A673 (cell line): ENCODE results near the gene CPLX3. TPM values are rescaled to one million over a fixed set of nuclear protein-coding genes. Genes with fewer than 3 reads are reported as not detected.

ENCODE experiments used
- BruUV-seq: library from RNA; stranded (reverse); fragments of 400-500 nt; replicated peaks from 2 replicates; lab custom pipeline; 2021; lab: Mats Ljungman, UMichigan
- CTCF ChIA-PET: fragments of 300-600 bp; sonication (Branson Sonifier 250); formaldehyde crosslinking; loops from one replicate; lab custom pipeline; 2022; ENCODE audit warnings: antibody characterized with exemption; lab: Charles Lee
- POLR2A ChIA-PET: fragments of 300-600 bp; sonication (Branson Sonifier 250); formaldehyde crosslinking; loops from one replicate; lab custom pipeline; 2022; ENCODE audit warnings: antibody characterized with exemption; ENCODE audit not compliant: low non-redundant PET; lab: Charles Lee
- DNase-seq: peaks from one replicate; pipeline ENCODE4 v3.0.0-alpha.2; 2015; ENCODE audit warnings: low spot score
- H3K27ac ChIP-seq: fragments of 200-600 bp; sonication (generic); 2 replicates; pipeline ENCODE4 v1.5.1; 2016; ENCODE audit warnings: mixed run types, low read depth, mild to moderate bottlenecking, mixed read lengths, antibody characterized with exemption, low read length; ENCODE audit not compliant: poor library complexity, severe bottlenecking
- H3K27me3 ChIP-seq: fragments of 200-600 bp; sonication (generic); replicated peaks from 2 replicates; pipeline ENCODE4 v1.6.1; 2017; ENCODE audit warnings: mixed run types, low read depth, mild to moderate bottlenecking, mixed read lengths, antibody characterized with exemption, low read length; ENCODE audit not compliant: insufficient read depth, poor library complexity
- H3K36me3 ChIP-seq: fragments of 200-600 bp; sonication (generic); 2 replicates; pipeline ENCODE4 v1.6.1; 2016; ENCODE audit warnings: mixed run types, mild to moderate bottlenecking, mixed read lengths, antibody characterized with exemption, low read length; ENCODE audit not compliant: insufficient read depth, poor library complexity, severe bottlenecking
- H3K4me1 ChIP-seq: fragments of 200-600 bp; sonication (generic); 2 replicates; pipeline ENCODE4 v1.6.1; 2017; ENCODE audit warnings: mixed run types, mild to moderate bottlenecking, mixed read lengths, antibody characterized with exemption, low read length; ENCODE audit not compliant: insufficient read depth, poor library complexity, severe bottlenecking
- H3K4me3 ChIP-seq: fragments of 200-600 bp; sonication (generic); 2 replicates; pipeline ENCODE4 v1.5.1; 2016; ENCODE audit warnings: low read depth, mixed run types, mild to moderate bottlenecking, mixed read lengths, low read length; ENCODE audit not compliant: poor library complexity, severe bottlenecking
- H3K9me3 ChIP-seq: fragments of 200-600 bp; sonication (generic); 2 replicates; pipeline ENCODE4 v1.6.1; 2016; ENCODE audit warnings: mixed run types, low read depth, mild to moderate bottlenecking, mixed read lengths, antibody characterized with exemption, low read length; ENCODE audit not compliant: poor library complexity, severe bottlenecking
- EZH2 ChIP-seq: fragments of 200-600 bp; sonication (generic); IDR thresholded peaks from 2 replicates; pipeline ENCODE4 v1.6.1; 2017; ENCODE audit warnings: borderline replicate concordance, low read depth, mild to moderate bottlenecking, mixed read lengths, antibody characterized with exemption, low read length; ENCODE audit not compliant: poor library complexity, severe bottlenecking
- intact Hi-C: fragments of 100-400 bp; cut with micrococcal nuclease; formaldehyde crosslinking; loops from one replicate; pipeline ENCODE4 v1.10.0; 2022; ENCODE audit not compliant: unreplicated experiment
- total RNA-seq: library from RNA; stranded (reverse); gene quantifications from 2 replicates; pipeline ENCODE4 v1.2.3, GENCODE V29; 2021
- TF ChIP-seq, protein P1 (sequence below): fragments of 300-800, 200-600 bp; sonication (generic); conservative IDR thresholded peaks from 2 replicates; pipeline ENCODE4 v1.5.1; 2017; ENCODE audit warnings: low read depth, mild to moderate bottlenecking, antibody characterized with exemption, low read length, moderate library complexity, mixed read lengths

The CPLX3 gene
- total RNA-seq, 1 experiment from 2014 or later, result 0.17 TPM

DNA sequence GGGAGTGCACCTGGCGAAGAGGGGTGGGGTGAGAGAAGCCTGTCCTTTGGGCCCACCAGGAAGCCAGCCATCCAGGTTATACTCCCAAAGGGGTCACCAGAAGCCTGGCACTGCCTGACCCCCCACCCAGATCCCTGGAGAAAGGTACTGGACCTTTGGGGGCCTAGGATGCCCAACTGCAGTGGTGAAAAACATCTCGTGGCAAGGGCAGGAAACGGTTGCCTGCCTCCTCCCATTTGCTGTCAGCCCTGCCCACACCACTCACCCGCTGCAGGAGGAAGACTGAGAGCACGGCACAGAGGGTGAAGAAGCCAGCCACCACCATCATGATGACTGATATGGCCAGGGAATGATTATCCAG, 18.8 kb downstream of the CPLX3 start:
- intact Hi-C loops, result no loop called here
- CTCF ChIA-PET, result no interaction called here

DNA sequence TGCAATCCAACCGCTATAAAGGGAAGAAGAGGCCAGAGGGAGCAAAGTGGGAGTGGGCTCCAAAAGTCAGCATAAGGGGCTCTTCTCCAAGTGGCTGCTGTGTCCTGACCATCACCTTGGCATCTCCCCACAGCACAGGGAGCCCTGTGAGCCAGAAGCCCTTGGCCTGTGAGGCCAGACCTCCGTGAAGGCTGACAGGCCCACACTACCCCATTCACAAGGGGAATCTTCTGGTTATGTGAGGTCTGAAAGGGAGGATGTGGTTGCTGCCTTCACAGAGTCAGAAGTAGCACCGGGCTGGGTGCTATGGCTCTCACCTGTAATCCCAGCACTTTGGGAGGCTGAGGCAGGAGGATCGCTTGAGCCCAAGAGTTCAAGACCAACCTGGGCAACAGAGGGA, 19.2 kb downstream of the CPLX3 start:
- no peaks in the 10 kb centered on the region for H3K27me3 ChIP-seq
- peaks cover 8% of the 10 kb centered on the region for H3K4me1 ChIP-seq
- intact Hi-C loops, result no loop called here
- TF ChIP-seq, protein P1, sequence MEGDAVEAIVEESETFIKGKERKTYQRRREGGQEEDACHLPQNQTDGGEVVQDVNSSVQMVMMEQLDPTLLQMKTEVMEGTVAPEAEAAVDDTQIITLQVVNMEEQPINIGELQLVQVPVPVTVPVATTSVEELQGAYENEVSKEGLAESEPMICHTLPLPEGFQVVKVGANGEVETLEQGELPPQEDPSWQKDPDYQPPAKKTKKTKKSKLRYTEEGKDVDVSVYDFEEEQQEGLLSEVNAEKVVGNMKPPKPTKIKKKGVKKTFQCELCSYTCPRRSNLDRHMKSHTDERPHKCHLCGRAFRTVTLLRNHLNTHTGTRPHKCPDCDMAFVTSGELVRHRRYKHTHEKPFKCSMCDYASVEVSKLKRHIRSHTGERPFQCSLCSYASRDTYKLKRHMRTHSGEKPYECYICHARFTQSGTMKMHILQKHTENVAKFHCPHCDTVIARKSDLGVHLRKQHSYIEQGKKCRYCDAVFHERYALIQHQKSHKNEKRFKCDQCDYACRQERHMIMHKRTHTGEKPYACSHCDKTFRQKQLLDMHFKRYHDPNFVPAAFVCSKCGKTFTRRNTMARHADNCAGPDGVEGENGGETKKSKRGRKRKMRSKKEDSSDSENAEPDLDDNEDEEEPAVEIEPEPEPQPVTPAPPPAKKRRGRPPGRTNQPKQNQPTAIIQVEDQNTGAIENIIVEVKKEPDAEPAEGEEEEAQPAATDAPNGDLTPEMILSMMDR, result no peak
- no peak for TF ChIP-seq EZH2
- no peaks in the 10 kb centered on the region for H3K9me3 ChIP-seq
- ChIA-PET CTCF (no interaction called here), POLR2A (no interaction called here)
- no peak overlapping the region for H3K27ac ChIP-seq
- H3K4me3 ChIP-seq, result no peak overlapping the region
- BruUV-seq, result no TSS peak
- H3K36me3 ChIP-seq, result peaks cover 13% of the 10 kb centered on the region
- DNase-seq, result no peak

More for the DNA sequence above, 18.8 kb downstream of the CPLX3 start:
- Histone ChIP-seq H3K27ac (no peak overlapping the region), H3K4me3 (no peak overlapping the region), H3K9me3 (no peaks in the 10 kb centered on the region), H3K36me3 (peaks cover 14% of the 10 kb centered on the region), H3K4me1 (peaks cover 8% of the 10 kb centered on the region), H3K27me3 (no peaks in the 10 kb centered on the region)
- BruUV-seq, result no TSS peak
- no peak for DNase-seq
- TF ChIP-seq, protein P1, result no peak
- no peak for TF ChIP-seq EZH2
- POLR2A ChIA-PET, result no interaction called here

DNA sequence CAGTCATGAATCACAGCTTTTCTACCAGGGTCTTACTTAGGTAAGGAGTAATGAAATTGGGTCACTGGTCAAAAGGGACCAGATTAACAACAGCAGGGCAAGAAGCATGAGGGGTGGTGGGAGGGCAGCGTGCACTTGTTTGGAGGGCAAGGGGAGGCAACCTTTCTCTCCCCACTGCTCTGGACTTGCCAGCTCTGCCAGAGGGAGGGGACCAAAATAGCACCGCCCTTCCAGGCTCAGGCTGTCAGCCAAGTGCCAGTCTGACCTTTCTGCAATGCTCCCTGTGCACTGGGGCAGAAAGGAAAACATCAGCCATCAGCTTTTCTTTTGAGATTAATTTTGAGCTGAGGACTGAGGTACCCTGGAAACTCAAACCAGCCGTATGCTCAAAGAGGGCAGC, 21.0 kb downstream of the CPLX3 start:
- POLR2A ChIA-PET, result no interaction called here
- TF ChIP-seq EZH2, result no peak
- TF ChIP-seq, protein P1, result no peak

More for the DNA sequence above, 21.0 kb downstream of the CPLX3 start:
- Histone ChIP-seq H3K27me3 (no peaks in the 10 kb centered on the region), H3K4me3 (no peak overlapping the region), H3K9me3 (no peaks in the 10 kb centered on the region), H3K4me1 (peaks cover 8% of the 10 kb centered on the region), H3K27ac (no peak overlapping the region), H3K36me3 (peaks cover 30% of the 10 kb centered on the region)
- no peak for DNase-seq
- intact Hi-C loops, result no loop called here
- CTCF ChIA-PET, result no interaction called here
- BruUV-seq, result no TSS peak
